Measurements from ENCODE around the gene UBE2I.

DNA sequence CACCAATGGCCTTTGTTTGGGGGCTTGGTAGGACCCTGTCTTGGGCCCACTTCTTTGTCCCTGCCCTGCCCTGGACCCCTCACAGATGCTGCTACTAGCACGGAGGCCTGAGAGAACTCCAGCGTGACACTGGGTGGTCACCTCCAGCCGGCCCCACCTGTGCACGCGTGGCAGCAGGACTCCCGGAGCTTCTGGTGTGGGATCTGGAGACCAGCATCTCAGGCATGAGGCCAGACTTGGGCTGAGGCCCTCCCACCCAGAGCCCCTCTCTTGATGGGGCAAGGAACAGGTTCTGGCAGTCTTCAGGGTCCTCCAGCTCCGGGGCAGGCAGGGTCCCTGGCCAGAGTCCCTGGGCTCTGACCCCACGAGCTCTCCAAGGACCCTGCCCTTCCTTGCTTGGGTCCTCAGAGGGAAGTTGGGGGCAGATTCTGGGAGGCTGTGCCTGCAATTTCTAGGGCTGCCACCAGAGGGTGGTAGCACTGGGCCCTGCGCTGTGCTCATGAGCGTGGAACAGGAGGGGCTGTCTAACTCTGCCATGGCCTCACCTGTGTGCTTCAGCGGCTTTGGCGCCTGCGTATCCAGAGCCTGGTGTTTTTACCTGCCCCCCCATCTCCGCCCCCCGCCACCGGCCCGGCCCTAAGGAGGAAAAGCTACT, 21.0 kb downstream of the UBE2I start:
- TF ChIP-seq, protein P1, sequence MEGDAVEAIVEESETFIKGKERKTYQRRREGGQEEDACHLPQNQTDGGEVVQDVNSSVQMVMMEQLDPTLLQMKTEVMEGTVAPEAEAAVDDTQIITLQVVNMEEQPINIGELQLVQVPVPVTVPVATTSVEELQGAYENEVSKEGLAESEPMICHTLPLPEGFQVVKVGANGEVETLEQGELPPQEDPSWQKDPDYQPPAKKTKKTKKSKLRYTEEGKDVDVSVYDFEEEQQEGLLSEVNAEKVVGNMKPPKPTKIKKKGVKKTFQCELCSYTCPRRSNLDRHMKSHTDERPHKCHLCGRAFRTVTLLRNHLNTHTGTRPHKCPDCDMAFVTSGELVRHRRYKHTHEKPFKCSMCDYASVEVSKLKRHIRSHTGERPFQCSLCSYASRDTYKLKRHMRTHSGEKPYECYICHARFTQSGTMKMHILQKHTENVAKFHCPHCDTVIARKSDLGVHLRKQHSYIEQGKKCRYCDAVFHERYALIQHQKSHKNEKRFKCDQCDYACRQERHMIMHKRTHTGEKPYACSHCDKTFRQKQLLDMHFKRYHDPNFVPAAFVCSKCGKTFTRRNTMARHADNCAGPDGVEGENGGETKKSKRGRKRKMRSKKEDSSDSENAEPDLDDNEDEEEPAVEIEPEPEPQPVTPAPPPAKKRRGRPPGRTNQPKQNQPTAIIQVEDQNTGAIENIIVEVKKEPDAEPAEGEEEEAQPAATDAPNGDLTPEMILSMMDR (IDR thresholded peaks at IDR 0.05; ENCODE audit: insufficient read depth, low read length, poor library complexity, severe bottlenecking): peak; percentile 67
- TF ChIP-seq EZH2phosphoT487 (conservative IDR thresholded peaks at IDR 0.05; ENCODE audit: low read length): no peak

Measured in SU-DHL-6 (cell line).